ENCODE results near the gene CMTM3. TPM values are rescaled to one million over a fixed set of nuclear protein-coding genes. Genes with fewer than 3 reads are reported as not detected.
A peak's percentile ranks its signal among the peaks of the same experiment; 100 is the strongest.

Gene CMTM3
- total RNA-seq, 1 experiment from 2014 or later, result 19.1 TPM

DNA sequence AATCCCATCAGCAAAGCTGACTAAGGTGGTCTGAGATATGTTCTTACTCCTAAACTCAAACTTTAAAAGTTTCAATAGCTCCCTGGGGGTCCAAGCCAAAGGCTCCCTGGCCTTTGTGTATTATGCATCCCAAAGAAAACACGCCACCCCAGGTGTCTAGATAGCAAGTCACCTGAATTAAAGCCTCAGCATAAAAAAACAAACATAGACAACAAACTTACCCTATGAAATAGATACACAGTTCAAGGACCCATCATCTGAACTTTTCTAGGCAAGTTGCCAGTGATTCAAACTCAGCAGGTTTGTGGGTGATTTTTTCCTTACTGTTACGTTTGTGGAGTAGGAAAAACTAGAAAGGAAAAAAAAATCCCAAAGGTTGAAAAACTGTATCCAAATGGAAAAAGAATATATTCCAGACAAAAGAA is 12.5 kb downstream of the CMTM3 start:
- ChIA-PET CTCF (interaction anchor here (1.5 to 5.1 kb wide), 3 partner anchors 9 to 34 kb away, joined by 5 to 60 read pairs (median 18); no protein-coding TSS in a partner anchor), POLR2A (no interaction called here)
- peak; percentile 43; the same call in 1 of the 2 replicates for TF ChIP-seq ZNF423 (CRISPR knock-in tag; IDR thresholded peaks at IDR 0.05)
- no peak for TF ChIP-seq ESRRA (CRISPR knock-in tag; IDR thresholded peaks at IDR 0.05; ENCODE audit: borderline replicate concordance)
- Mint-ChIP-seq H3K9me3 (no peaks in the 10 kb centered on the region), H3K4me1 (peaks cover 28% of the 10 kb centered on the region), H3K27me3 (ENCODE audit: low read depth) (no peaks in the 10 kb centered on the region), H3K27ac (peak overlapping the region; percentile 84; the same call in 1 of the 2 replicates), H3K36me3 (peaks cover 54% of the 10 kb centered on the region), H3K4me3 (no peak overlapping the region)
- DNase-seq (ENCODE audit: low spot score) (no peak), ATAC-seq (peak; percentile 15)

- Mint-ChIP-seq H3K4me1 (peaks cover 28% of the 10 kb centered on the region), H3K9me3 (no peaks in the 10 kb centered on the region), H3K4me3 (no peak overlapping the region), H3K36me3 (peaks cover 58% of the 10 kb centered on the region), H3K27ac (peak overlapping the region; percentile 5; the same call in 1 of the 2 replicates), H3K27me3 (ENCODE audit: low read depth) (no peaks in the 10 kb centered on the region)
- CTCF ChIA-PET, result interaction anchor here (0.6 to 5.1 kb wide), 6 partner anchors 9 to 255 kb away, joined by 3 to 60 read pairs (median 5); no protein-coding TSS in a partner anchor
- TF ChIP-seq SMAD4 (CRISPR knock-in tag; IDR thresholded peaks at IDR 0.05) (no peak), GRHL2 (CRISPR knock-in tag; IDR thresholded peaks at IDR 0.05; ENCODE audit: insufficient replicate concordance, severe bottlenecking) (no peak), TP53 (CRISPR knock-in tag; IDR thresholded peaks at IDR 0.05) (no peak), JAZF1 (CRISPR knock-in tag; IDR thresholded peaks at IDR 0.05) (no peak)
- TF ChIP-seq, protein P1, sequence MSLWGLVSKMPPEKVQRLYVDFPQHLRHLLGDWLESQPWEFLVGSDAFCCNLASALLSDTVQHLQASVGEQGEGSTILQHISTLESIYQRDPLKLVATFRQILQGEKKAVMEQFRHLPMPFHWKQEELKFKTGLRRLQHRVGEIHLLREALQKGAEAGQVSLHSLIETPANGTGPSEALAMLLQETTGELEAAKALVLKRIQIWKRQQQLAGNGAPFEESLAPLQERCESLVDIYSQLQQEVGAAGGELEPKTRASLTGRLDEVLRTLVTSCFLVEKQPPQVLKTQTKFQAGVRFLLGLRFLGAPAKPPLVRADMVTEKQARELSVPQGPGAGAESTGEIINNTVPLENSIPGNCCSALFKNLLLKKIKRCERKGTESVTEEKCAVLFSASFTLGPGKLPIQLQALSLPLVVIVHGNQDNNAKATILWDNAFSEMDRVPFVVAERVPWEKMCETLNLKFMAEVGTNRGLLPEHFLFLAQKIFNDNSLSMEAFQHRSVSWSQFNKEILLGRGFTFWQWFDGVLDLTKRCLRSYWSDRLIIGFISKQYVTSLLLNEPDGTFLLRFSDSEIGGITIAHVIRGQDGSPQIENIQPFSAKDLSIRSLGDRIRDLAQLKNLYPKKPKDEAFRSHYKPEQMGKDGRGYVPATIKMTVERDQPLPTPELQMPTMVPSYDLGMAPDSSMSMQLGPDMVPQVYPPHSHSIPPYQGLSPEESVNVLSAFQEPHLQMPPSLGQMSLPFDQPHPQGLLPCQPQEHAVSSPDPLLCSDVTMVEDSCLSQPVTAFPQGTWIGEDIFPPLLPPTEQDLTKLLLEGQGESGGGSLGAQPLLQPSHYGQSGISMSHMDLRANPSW (CRISPR knock-in tag; conservative IDR thresholded peaks at IDR 0.05; ENCODE audit: low read depth), result no peak
- DNase-seq (ENCODE audit: low spot score), result no peak
- ATAC-seq, result no peak
- POLR2A ChIA-PET, result no interaction called here
Observed at GRCh38 chr16:66617728-66618127, 13.2 kb downstream of the CMTM3 start.

GRCh38 chr16:66618588-66619375 is 14.3 kb downstream of the CMTM3 start:
- Mint-ChIP-seq H3K36me3 (peaks cover 53% of the 10 kb centered on the region), H3K9me3 (no peaks in the 10 kb centered on the region), H3K27me3 (ENCODE audit: low read depth) (no peaks in the 10 kb centered on the region), H3K27ac (peak overlapping the region; percentile 19; the same call in 1 of the 2 replicates), H3K4me1 (peaks cover 28% of the 10 kb centered on the region), H3K4me3 (no peak overlapping the region)
- TF ChIP-seq, protein P2, sequence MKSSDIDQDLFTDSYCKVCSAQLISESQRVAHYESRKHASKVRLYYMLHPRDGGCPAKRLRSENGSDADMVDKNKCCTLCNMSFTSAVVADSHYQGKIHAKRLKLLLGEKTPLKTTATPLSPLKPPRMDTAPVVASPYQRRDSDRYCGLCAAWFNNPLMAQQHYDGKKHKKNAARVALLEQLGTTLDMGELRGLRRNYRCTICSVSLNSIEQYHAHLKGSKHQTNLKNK (CRISPR knock-in tag; IDR thresholded peaks at IDR 0.05), result no peak
- no peak for TF ChIP-seq ZNF396 (CRISPR knock-in tag; IDR thresholded peaks at IDR 0.05; ENCODE audit: borderline replicate concordance)
- TF ChIP-seq ATF2 (CRISPR knock-in tag; IDR thresholded peaks at IDR 0.05; ENCODE audit: borderline replicate concordance, low read depth), result no peak
- TF ChIP-seq, protein P3, sequence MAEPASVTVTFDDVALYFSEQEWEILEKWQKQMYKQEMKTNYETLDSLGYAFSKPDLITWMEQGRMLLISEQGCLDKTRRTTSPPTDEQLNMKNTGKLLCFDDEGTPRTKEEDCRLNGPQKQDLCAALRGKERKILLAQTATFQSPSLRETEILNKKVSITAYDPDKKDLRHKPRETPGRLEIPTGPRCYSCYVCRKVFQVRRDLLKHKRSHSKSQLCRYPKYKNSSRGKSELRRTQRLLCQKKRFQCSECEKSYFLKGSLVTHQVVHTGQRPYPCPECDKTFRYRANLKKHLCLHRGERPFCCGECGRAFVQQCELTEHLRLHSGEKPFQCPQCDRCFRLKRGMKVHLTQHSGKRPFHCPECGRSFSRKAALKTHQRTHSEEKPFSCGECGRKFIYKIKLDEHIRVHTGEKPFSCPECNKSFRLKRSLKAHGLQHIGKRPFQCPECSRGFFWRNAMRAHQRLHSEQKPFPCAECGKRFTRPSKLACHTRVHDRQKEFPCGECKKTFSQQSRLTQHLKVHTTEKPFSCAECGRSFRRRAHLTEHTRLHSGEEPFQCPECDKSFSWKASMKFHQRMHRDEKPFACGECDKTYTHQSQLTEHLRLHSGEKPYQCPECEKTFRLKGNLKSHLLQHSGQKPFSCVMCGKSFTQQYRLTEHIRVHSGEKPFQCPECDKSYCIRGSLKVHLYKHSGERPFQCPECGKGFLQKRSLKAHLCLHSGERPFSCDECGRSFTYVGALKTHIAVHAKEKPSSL (CRISPR knock-in tag; conservative IDR thresholded peaks at IDR 0.05), result no peak
- TF ChIP-seq NFE2L1 (CRISPR knock-in tag; IDR thresholded peaks at IDR 0.05), result no peak
- no peak for TF ChIP-seq ZNF317 (CRISPR knock-in tag; IDR thresholded peaks at IDR 0.05; ENCODE audit: borderline replicate concordance, low read depth)
- TF ChIP-seq RORB (CRISPR knock-in tag; IDR thresholded peaks at IDR 0.05), result no peak
- no peak for TF ChIP-seq PRDM15 (CRISPR knock-in tag; IDR thresholded peaks at IDR 0.05)
- ATAC-seq, result no peak
- POLR2A ChIA-PET, result no interaction called here
- DNase-seq (ENCODE audit: low spot score), result no peak
- CTCF ChIA-PET, result interaction anchor here (1.1 to 5.1 kb wide), 4 partner anchors 10 to 254 kb away, joined by 3 to 60 read pairs (median 5); no protein-coding TSS in a partner anchor
